ENCODE measurements around the gene B3GALT5. TPM values are rescaled to one million over a fixed set of nuclear protein-coding genes. Genes with fewer than 3 reads are reported as not detected.
A peak's percentile ranks its signal among the peaks of the same experiment; 100 is the strongest.

B3GALT5 gene
- total RNA-seq, 2 donors from 2014 or later = 2.5 to 6.1 TPM

GRCh38 chr21:39593522-39593921 lies 19.2 kb upstream of the B3GALT5 start:
- peaks cover 10% of the 10 kb centered on the region for H3K9me3 Mint-ChIP-seq
- no peak overlapping the region for H3K4me3 Mint-ChIP-seq
- no peak overlapping the region for H3K27ac Mint-ChIP-seq
- TF ChIP-seq, protein P1, sequence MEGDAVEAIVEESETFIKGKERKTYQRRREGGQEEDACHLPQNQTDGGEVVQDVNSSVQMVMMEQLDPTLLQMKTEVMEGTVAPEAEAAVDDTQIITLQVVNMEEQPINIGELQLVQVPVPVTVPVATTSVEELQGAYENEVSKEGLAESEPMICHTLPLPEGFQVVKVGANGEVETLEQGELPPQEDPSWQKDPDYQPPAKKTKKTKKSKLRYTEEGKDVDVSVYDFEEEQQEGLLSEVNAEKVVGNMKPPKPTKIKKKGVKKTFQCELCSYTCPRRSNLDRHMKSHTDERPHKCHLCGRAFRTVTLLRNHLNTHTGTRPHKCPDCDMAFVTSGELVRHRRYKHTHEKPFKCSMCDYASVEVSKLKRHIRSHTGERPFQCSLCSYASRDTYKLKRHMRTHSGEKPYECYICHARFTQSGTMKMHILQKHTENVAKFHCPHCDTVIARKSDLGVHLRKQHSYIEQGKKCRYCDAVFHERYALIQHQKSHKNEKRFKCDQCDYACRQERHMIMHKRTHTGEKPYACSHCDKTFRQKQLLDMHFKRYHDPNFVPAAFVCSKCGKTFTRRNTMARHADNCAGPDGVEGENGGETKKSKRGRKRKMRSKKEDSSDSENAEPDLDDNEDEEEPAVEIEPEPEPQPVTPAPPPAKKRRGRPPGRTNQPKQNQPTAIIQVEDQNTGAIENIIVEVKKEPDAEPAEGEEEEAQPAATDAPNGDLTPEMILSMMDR (conservative IDR thresholded peaks at IDR 0.05) = no peak
- Histone ChIP-seq H3K9ac (ENCODE audit: extremely low read depth, low read length, poor library complexity, severe bottlenecking) (no peak overlapping the region), H3K4me3 (ENCODE audit: low read length) (no peak overlapping the region), H3K9me3 (ENCODE audit: control insufficient read depth, low read length) (peaks cover 14% of the 10 kb centered on the region), H3K27ac (ENCODE audit: low read depth, low read length) (no peak overlapping the region), H3K27me3 (ENCODE audit: control insufficient read depth, insufficient read depth, low read length, poor library complexity, severe bottlenecking) (no peaks in the 10 kb centered on the region), H3K4me1 (ENCODE audit: control insufficient read depth, insufficient read depth, low read length) (no peaks in the 10 kb centered on the region), H3K36me3 (ENCODE audit: control insufficient read depth, insufficient read depth, low read length) (no peaks in the 10 kb centered on the region)
- no peak for DNase-seq
- peaks cover 3% of the 10 kb centered on the region for H3K36me3 Mint-ChIP-seq (ENCODE audit: low read depth)
- H3K27me3 Mint-ChIP-seq (ENCODE audit: insufficient read depth) = no peaks in the 10 kb centered on the region
- H3K4me1 Mint-ChIP-seq = peaks cover 5% of the 10 kb centered on the region

- H3K4me1 ChIP-seq (ENCODE audit: control insufficient read depth, insufficient read depth, low read length) = no peaks in the 10 kb centered on the region
- DNase-seq = no peak
- no peak overlapping the region for H3K9ac ChIP-seq (ENCODE audit: extremely low read depth, low read length, poor library complexity, severe bottlenecking)
- H3K9me3 ChIP-seq (ENCODE audit: control insufficient read depth, low read length) = peaks cover 8% of the 10 kb centered on the region
- peaks cover 5% of the 10 kb centered on the region for H3K4me1 Mint-ChIP-seq
- peaks cover 4% of the 10 kb centered on the region for H3K9me3 Mint-ChIP-seq
- no peaks in the 10 kb centered on the region for H3K27me3 ChIP-seq (ENCODE audit: control insufficient read depth, insufficient read depth, low read length, poor library complexity, severe bottlenecking)
- TF ChIP-seq, protein P1 (conservative IDR thresholded peaks at IDR 0.05) = no peak
- no peak overlapping the region for H3K4me3 Mint-ChIP-seq
- H3K27ac ChIP-seq (ENCODE audit: low read depth, low read length) = no peak overlapping the region
- H3K27me3 Mint-ChIP-seq (ENCODE audit: insufficient read depth) = no peaks in the 10 kb centered on the region
- no peaks in the 10 kb centered on the region for H3K36me3 ChIP-seq (ENCODE audit: control insufficient read depth, insufficient read depth, low read length)
- H3K4me3 ChIP-seq (ENCODE audit: low read length) = no peak overlapping the region
- no peak overlapping the region for H3K27ac Mint-ChIP-seq
- WGBS, 2 experiments (ENCODE audit: insufficient coverage in 1 of 2, insufficient read length in 1 of 2) = 84 to 88% methylated on average over 3 of the region's 3 CpGs
- H3K36me3 Mint-ChIP-seq (ENCODE audit: low read depth) = peaks cover 3% of the 10 kb centered on the region
These were observed 17.3 kb upstream of the B3GALT5 start for GRCh38 chr21:39595465-39595864.

- TF ChIP-seq, protein P1 (conservative IDR thresholded peaks at IDR 0.05) = no peak
- H3K9me3 ChIP-seq (ENCODE audit: control insufficient read depth, low read length) = peaks cover 8% of the 10 kb centered on the region
- no peak for DNase-seq
- H3K9ac ChIP-seq (ENCODE audit: extremely low read depth, low read length, poor library complexity, severe bottlenecking) = no peak overlapping the region
- H3K4me1 ChIP-seq (ENCODE audit: control insufficient read depth, insufficient read depth, low read length) = no peaks in the 10 kb centered on the region
- no peak overlapping the region for H3K27ac ChIP-seq (ENCODE audit: low read depth, low read length)
- no peak overlapping the region for H3K4me3 Mint-ChIP-seq
- H3K27me3 ChIP-seq (ENCODE audit: control insufficient read depth, insufficient read depth, low read length, poor library complexity, severe bottlenecking) = no peaks in the 10 kb centered on the region
- no peak overlapping the region for H3K4me3 ChIP-seq (ENCODE audit: low read length)
- H3K27ac Mint-ChIP-seq = peak overlapping the region; percentile 38
- no peaks in the 10 kb centered on the region for H3K27me3 Mint-ChIP-seq (ENCODE audit: insufficient read depth)
- peaks cover 4% of the 10 kb centered on the region for H3K9me3 Mint-ChIP-seq
- H3K36me3 ChIP-seq (ENCODE audit: control insufficient read depth, insufficient read depth, low read length) = no peaks in the 10 kb centered on the region
- WGBS, 2 experiments (ENCODE audit: insufficient coverage in 1 of 2, insufficient read length in 1 of 2) = 85 to 98% methylated on average over 6 to 7 of the region's 7 CpGs
- H3K4me1 Mint-ChIP-seq = peaks cover 9% of the 10 kb centered on the region
- H3K36me3 Mint-ChIP-seq (ENCODE audit: low read depth) = peaks cover 3% of the 10 kb centered on the region
These were observed 15.1 kb upstream of the B3GALT5 start for GRCh38 chr21:39597595-39597994.

Measured in endodermal cell (in vitro differentiated cells).